GM10266 (cell line): ENCODE results near the gene CATSPERD.

Experiments used
- DNase-seq: peaks from one replicate; pipeline ENCODE4 v3.0.0; 2012; ENCODE audit errors: extremely low spot score
- TF ChIP-seq, protein P1 (sequence below): IDR thresholded peaks from 2 replicates; pipeline ENCODE4 v1.5.1; 2012; ENCODE audit warnings: mild to moderate bottlenecking, low read depth; ENCODE audit not compliant: control insufficient read depth, insufficient read depth; ENCODE audit errors: missing control alignments

The CATSPERD gene

DNA sequence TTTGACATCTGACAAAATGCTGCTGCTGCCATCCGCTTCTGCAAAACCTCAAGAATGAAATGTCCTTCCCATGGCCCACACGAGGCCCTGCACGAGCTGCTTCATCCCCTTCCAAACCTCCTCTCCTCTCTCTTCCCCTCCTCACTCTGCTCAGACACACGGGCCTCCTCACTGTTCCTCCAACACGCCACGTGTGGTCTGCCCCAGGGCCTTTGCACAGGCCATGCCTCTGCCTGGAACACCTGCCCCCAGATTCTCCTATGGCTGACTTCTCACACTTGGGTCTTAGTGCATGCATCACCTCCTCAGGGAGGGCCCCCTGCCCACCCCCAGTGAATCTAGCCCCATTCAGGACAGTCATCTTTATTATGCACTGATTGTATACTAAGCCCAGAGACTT, 100.3 kb downstream of the CATSPERD start:
- DNase-seq: no peak
- TF ChIP-seq, protein P1, sequence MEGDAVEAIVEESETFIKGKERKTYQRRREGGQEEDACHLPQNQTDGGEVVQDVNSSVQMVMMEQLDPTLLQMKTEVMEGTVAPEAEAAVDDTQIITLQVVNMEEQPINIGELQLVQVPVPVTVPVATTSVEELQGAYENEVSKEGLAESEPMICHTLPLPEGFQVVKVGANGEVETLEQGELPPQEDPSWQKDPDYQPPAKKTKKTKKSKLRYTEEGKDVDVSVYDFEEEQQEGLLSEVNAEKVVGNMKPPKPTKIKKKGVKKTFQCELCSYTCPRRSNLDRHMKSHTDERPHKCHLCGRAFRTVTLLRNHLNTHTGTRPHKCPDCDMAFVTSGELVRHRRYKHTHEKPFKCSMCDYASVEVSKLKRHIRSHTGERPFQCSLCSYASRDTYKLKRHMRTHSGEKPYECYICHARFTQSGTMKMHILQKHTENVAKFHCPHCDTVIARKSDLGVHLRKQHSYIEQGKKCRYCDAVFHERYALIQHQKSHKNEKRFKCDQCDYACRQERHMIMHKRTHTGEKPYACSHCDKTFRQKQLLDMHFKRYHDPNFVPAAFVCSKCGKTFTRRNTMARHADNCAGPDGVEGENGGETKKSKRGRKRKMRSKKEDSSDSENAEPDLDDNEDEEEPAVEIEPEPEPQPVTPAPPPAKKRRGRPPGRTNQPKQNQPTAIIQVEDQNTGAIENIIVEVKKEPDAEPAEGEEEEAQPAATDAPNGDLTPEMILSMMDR: no peak

DNA sequence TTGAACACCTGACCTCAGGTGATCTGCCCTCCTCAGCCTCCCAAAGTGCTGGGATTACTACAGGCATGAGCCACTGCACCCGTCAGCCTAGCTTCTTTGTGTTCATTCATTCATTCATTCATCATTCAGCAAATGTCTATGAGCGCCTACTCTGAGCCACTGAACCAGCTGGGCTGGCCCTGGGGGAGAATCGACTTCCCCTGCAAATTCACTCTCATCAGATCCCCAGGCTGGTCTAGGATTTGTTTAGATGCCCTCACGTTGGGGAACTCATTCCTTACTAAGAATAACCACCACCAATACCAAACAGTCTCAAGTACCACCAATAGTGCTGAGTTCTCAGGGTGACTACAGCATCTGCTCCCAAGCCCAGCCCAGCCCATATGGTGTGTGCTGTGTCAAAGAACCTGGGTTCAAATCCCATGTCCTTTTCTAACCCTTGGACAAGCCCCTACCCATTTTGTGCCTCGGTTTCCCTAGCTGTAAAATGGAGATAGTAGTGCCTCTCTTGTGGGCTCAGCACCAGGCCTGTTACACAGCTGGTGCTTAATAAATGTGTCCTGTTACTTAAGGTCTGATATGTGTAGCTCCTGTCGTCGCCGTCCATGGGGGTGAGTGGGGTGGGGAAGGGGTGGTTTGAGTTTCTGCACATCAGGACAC, 101.2 kb downstream of the CATSPERD start:
- TF ChIP-seq, protein P1: no peak
- DNase-seq: no peak

DNA sequence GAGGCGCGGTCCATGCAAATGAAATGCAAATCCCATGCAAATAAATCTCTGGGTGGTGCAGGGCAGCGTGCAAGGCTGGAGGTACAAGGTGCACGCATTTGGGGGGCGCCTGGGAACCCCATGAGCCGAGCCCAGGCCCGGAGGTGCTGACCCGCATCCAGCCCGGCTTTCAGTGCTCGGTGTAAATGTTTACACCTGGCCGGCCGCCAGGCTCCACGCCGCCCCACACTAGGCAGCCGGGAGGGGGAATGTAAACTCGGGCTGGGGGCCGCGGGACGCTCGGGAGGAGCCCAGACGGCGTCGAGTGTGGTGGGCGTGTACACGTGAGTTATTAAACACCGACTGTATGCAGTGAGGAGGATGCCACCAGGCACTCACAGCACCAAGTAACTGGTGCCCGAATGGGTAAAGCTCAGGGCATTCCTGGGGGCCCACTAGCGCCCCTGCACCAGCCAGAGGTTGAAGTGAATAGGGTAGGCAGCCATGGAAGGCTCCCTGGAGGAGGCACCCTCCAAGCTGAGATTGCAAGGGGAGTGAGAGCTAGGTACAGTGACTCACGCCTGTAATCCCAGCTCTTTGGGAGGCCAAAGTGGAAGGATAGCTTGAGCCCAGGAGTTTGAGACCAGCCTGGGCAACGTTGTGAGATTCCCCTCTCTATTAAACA, 101.9 kb downstream of the CATSPERD start:
- TF ChIP-seq, protein P1: no peak
- no peak for DNase-seq

DNA sequence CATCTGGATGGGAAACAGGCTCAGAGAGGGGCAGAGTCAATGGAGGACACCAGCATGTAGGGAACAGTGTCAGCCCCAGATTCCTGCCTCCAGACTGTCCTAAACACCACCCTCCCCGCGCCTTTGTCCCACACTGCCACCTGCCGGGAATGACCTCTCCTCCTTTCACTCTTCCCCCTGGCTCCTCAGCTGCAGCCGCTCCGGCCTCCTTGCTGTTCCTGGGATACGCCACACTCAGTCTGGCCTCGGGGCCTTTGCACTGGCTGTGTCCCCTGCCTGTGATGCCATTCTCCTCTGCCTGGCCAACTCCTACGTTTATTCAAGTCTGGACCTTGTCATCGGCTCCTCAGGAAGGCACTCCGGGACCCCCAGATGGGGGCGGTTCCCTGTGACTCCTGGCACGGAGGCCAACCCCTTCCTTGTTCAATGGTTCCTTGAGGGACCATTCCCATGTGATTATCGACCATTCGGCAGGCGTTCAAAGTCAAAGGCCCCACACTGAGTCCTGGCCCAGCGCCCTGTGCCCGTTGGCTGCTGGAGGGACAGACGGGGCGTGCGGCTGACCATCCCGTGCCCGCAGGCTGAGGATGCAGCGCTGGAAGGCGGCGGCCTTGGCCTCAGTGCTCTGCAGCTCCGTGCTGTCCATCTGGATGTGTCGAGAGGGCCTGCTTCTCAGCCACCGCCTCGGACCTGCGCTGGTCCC, 103.3 kb downstream of the CATSPERD start:
- TF ChIP-seq, protein P1: peak; percentile 22
- DNase-seq: no peak

DNA sequence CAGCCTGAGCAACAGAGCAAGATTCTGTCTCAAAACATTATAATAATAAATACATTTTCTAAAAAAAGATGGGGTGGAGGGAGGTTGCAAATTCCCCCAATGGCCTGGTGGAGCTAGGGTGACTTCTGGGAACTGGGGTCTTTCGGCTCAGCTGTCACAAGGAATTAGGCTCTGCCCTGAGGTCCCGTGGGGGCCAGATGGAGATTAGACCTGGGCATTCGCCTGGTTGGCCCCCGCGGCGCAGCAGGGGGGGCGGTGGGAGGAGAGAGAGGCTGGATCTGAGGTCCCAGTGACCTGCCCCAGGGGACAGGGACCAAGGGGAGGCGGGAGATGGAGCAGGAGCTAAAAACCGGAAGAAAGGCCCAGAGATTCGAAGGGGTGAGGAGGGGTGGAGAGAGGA, 104.3 kb downstream of the CATSPERD start:
- DNase-seq: no peak
- TF ChIP-seq, protein P1: no peak

DNA sequence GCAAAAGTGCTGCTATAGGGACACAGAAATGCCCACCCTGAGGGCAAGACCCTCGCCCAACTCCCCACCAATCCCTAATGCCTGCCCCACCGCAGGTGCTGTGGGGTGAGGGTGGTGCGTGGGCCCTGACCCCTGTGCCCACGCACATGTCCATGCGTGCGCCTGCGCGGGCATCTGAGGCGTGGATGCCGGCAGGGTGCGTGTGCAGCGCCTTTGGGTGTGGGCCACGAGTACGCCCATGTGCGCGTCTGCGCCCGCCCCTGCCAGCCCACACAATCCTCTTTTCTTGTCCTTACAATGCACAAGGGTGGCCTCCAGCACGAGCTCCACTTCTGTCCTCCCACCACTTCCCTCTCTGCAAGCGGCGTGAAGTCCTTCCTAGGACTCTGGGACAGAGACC, 104.7 kb downstream of the CATSPERD start:
- DNase-seq: no peak
- TF ChIP-seq, protein P1: no peak
